Ectodermal cell (in vitro differentiated cells): ENCODE measurements around the gene UBAC1.

Experiments used
- H3K27ac ChIP-seq: 2 replicates; pipeline ENCODE4 v1.7.0; 2013; ENCODE audit warnings: mild to moderate bottlenecking, low read depth, low read length; ENCODE audit not compliant: insufficient read depth, poor library complexity, severe bottlenecking
- H3K27me3 ChIP-seq: 2 replicates; pipeline ENCODE4 v1.7.0; 2013; ENCODE audit warnings: mild to moderate bottlenecking, low read length; ENCODE audit not compliant: insufficient read depth, control insufficient read depth, poor library complexity, severe bottlenecking
- H3K36me3 ChIP-seq: one replicate; pipeline ENCODE4 v1.7.0; 2013; ENCODE audit warnings: low read length; ENCODE audit not compliant: control insufficient read depth, insufficient read depth
- H3K4me1 ChIP-seq: one replicate; pipeline ENCODE4 v1.7.0; 2013; ENCODE audit warnings: low read length; ENCODE audit not compliant: control insufficient read depth, insufficient read depth
- H3K4me3 ChIP-seq: 2 replicates; pipeline ENCODE4 v1.7.0; 2013; ENCODE audit warnings: low read depth, low read length, control low read depth; ENCODE audit not compliant: insufficient read depth
- H3K9me3 ChIP-seq: 2 replicates; pipeline ENCODE4 v1.7.0; 2013; ENCODE audit warnings: mild to moderate bottlenecking, low read length, moderate library complexity; ENCODE audit not compliant: control insufficient read depth
- WGBS, 2 experiments: methylation state at CpG; one replicate each; pipeline ENCODE4 v1.1.7; 2013; ENCODE audit warnings: missing lambda C conversion rate in 2 of 2; 5-methylcytosine and 5-hydroxymethylcytosine counted together

Gene UBAC1

DNA sequence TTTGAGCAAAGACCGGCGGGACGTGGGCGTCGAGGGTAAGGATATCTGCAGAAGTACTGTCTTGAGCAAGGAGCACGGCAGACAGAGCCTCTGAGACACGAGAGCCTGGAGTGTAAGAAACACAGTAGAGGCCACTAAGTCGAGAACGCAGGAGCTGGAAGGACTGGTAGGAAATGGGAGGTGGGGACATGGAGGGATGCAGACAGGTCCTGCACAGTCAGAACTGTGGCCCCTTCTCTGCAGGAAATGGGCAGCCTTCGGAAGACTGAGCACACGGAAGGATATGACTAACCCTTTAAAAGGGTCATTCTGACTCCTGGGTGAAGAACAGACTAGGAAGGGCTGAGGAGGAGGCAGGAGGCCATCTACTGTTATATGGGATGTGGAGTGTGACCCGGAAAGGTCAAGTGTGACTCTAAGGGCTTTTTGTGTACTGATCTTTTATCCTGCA is 52.4 kb downstream of the UBAC1 start:
- Histone ChIP-seq H3K36me3 (peaks cover 28% of the 10 kb centered on the region), H3K4me1 (peaks cover 13% of the 10 kb centered on the region), H3K9me3 (peaks cover 7% of the 10 kb centered on the region), H3K27ac (no peak overlapping the region), H3K4me3 (peak overlapping the region; percentile 71), H3K27me3 (no peaks in the 10 kb centered on the region)
- 94% methylated on average over 12 of the region's 12 CpGs for WGBS, 2 experiments

DNA sequence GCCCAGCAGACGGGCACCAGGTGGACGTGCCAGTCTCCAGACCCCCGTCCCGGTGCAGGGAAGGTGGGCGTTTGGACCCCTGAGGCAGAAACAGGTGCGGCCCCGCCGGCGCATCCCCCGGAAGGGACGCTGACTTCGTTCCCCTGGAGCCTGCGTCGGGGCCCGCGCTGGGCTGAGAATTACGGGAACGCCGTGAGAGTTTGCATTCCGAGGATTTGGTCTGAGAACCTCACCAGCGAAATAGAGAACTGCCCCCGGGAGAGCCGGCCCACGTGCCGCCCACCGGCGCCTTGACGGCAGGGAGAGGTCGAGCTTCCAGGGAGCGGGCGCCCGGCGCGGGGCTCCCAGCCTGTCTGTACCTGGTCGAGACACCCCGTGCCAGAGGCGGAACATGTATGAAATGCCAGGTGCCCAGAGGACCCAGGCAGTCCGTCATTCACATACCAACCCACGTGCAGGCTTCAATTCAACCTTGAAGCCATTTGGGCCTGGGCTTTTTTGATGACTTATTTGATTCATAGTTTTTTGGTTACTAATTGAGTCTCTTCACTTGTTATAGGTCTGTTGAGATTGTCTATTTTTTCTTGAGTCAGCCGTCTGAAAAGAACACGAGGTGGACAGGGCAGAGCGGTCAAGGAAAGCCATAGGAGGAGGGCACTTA is 53.0 kb downstream of the UBAC1 start:
- 34 to 35% methylated on average over 42 of the region's 42 CpGs for WGBS, 2 experiments
- H3K27ac ChIP-seq: no peak overlapping the region
- peaks cover 13% of the 10 kb centered on the region for H3K4me1 ChIP-seq
- peaks cover 22% of the 10 kb centered on the region for H3K36me3 ChIP-seq
- H3K27me3 ChIP-seq: no peaks in the 10 kb centered on the region
- H3K9me3 ChIP-seq: peaks cover 3% of the 10 kb centered on the region
- peak overlapping the region; percentile 71 for H3K4me3 ChIP-seq

DNA sequence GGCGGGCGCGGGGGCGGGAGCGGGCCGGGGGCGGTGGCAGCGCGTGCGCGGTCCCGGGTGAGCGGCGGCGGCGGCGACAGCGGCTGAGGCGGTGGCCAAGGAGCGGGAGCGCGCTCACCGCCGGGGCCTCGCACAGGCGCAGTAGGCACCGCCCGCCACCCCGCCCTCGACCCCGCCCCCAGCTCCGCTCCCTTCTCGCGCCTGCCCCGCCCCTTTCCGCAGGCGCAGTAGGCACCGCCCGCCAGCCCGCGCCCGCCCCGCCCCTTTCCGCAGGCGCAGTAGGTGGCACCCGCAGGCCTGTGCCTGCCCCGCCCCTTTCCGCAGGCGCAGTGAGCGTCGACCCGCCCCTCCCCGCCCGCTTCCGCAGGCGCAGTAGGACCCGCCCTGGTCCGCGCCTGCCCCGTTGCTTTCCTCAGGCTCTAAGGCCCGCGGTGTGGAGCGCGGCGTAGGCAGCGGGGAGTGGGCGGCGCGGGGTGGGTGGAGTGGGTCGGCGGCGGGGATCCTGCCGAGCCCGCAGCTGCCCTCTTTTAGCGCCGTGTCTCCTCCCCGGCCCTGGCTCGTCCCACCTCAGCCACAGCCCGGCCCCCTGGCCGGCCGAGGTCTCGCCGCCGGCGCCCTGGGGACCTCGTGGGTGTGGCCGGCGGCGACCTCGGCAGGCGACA is 53.6 kb downstream of the UBAC1 start, which contains the start of gene CAMSAP1:
TSS of gene CAMSAP1 (minus strand) at position 116 of the 662 bp plus-strand sequence. CDS start 387 bp downstream, outside the sequence.
- Histone ChIP-seq H3K27me3 (no peaks in the 10 kb centered on the region), H3K36me3 (peaks cover 19% of the 10 kb centered on the region), H3K4me3 (peak within 1 kb of the TSS; percentile 90), H3K9me3 (peaks cover 2% of the 10 kb centered on the region), H3K4me1 (peaks cover 13% of the 10 kb centered on the region), H3K27ac (peak within 1 kb of the TSS; percentile 63)
- 0% methylated on average over 91 of the region's 91 CpGs for WGBS, 2 experiments

DNA sequence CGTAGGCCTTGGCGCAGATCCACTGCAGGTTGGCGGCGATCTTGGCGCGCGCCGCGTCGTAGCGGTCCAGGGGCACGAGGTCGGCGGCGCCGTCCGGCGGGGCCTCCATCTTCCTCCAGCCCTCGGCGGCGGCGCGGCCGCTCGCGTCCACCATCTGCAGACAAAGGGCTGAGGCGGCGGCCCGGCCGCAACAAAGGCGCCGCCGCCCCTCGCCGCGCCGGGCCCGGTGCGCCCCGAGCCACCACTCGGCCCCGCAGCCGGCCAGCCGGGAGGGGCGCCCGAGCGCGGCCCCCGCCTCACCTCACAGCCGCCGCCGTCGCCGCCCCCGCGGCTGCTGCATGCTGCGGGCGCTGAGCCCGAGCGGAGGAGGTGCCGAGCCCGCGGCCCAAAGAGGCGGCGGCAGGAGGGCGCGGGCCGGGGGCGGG is 54.2 kb downstream of the UBAC1 start:
- Histone ChIP-seq H3K27me3 (no peaks in the 10 kb centered on the region), H3K36me3 (peaks cover 18% of the 10 kb centered on the region), H3K9me3 (peaks cover 2% of the 10 kb centered on the region), H3K4me3 (peak overlapping the region; percentile 90), H3K27ac (peak overlapping the region; percentile 63), H3K4me1 (peaks cover 13% of the 10 kb centered on the region)
- 0% methylated on average over 69 of the region's 69 CpGs for WGBS, 2 experiments

DNA sequence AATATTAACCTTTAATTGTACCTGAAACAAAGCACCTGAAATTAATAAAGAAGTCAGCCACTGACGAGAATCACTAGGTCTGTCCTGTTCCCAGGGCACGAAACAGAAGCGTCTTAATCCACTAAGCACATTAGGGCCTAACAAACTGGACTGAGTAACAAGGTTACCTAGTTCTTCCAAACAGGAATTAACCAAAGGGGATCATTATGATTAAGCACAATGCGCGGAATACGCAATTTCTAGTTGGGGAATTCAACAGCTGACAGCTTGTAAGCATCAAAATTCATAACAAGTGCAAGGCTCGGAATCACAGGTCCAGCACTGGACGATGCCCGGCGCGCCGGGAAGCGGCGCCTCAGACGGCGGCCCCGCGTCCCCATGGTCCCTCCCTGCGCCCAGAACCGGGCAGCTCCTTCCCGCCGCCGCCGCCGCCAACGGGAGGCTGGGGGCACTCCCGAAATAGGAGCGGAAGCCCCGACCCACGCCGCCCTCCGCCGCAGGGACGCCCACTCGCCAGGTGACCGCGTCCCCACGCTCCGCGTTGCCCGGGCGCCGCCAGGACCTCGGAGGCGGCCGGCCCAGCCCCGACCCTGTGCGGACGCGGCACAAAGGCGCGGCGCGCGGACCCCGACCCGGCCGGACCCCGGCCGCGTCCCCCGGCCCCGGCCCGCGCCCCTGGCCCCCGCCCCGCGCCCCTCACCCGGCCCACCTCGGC is 54.7 kb downstream of the UBAC1 start:
- peak overlapping the region; percentile 63 for H3K27ac ChIP-seq
- peaks cover 13% of the 10 kb centered on the region for H3K4me1 ChIP-seq
- 1% methylated on average over 70 of the region's 70 CpGs for WGBS, 2 experiments
- peak overlapping the region; percentile 90 for H3K4me3 ChIP-seq
- H3K27me3 ChIP-seq: no peaks in the 10 kb centered on the region
- H3K9me3 ChIP-seq: peaks cover 2% of the 10 kb centered on the region
- peaks cover 17% of the 10 kb centered on the region for H3K36me3 ChIP-seq

DNA sequence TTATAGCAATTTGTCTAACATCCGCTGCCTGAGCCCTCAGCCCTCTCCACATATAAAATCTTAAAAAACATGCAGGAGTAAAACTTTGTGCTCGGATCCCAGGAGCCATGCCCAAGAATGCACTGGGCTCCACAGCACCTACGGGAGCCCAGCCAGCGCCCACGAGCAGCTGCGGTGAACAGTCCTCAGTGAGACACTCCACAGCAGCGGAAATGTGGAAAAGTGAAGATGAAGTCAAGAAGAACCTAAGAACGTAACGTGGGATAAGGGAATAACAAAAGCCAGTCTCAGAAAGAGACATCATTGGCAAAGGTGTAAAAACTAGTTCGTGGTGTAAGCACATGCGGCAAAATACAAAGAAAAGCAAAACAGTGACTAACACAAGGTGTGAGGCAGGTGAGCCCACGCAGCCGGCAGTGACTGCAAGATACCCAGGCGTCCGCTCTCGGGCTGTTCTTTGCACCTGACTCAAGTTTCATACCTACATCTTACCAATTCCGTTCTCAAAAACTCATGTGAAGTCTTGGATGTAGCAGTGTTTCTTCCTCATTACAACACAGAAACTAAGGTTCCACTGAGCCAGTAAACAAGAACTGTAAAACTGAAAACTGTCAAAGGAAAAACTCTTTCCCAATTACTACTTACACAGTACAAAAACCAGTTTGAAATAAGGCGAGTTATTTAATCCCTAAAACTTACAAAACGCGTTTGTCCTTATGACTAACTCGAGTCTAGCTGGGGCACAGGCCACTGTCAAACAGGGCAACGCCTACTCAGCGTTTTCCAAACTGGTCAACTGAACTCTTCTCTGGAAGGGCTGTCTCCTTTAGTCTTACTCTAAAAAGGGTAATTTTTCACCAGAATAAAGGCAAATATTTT is 55.6 kb downstream of the UBAC1 start:
- H3K9me3 ChIP-seq: no peaks in the 10 kb centered on the region
- WGBS, 2 experiments: 69 to 70% methylated on average over 23 of the region's 23 CpGs
- peak overlapping the region; percentile 90 for H3K4me3 ChIP-seq
- peaks cover 13% of the 10 kb centered on the region for H3K4me1 ChIP-seq
- H3K27me3 ChIP-seq: no peaks in the 10 kb centered on the region
- no peak overlapping the region for H3K27ac ChIP-seq
- peaks cover 11% of the 10 kb centered on the region for H3K36me3 ChIP-seq

DNA sequence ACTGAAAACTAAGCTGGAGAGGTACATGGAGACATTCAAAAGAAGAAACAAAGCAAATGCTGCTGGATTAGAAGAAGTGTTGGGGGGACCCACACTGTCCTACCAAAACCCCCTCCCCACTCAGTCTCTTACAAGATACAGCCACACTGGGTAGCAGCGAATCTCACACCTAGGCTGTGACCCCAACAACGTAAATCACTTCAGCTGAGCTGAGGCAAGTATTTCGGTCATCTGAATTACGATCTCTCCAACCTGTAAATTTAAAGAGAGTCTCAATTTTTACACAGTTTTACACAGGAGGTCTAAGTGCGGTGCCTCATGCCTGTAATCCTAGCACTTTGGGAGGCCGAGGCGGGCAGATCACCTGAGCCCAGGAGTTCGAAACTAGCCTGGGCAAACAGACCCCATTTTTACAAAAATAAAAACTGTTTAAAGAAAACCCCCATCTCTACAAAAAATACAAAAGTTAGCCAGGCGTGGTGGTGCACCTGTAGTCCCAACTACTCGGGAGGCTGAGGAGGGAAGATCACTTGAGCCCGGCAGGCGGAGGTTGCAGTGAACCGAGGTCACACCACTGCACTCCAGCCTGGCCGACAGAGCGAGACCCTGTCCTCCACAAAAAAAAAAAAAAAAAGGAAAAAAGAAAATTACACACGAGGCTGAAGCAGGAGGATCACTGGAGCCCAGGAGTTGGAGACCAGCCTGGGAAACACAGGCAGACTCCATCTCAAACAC is 57.2 kb downstream of the UBAC1 start:
- WGBS, 2 experiments: 86 to 92% methylated on average over 16 of the region's 16 CpGs
- Histone ChIP-seq H3K4me1 (peaks cover 13% of the 10 kb centered on the region), H3K36me3 (peaks cover 7% of the 10 kb centered on the region), H3K4me3 (no peak overlapping the region), H3K9me3 (no peaks in the 10 kb centered on the region), H3K27ac (no peak overlapping the region), H3K27me3 (no peaks in the 10 kb centered on the region)

DNA sequence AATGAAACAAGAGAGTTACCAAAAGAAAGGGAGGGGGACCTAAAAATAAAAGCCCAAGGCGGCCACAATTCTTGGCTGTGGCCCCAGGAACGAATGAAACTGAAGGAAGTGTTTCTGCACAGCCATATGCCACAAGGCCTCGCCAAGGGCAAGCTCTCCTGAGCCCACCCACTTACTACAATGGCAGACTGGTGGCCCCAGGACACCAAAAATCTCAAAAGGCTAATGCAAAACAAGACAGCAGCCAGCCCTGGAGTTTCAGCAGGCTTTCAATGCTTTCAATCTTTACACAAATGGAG is 57.9 kb downstream of the UBAC1 start:
- H3K36me3 ChIP-seq: peaks cover 7% of the 10 kb centered on the region
- peaks cover 10% of the 10 kb centered on the region for H3K4me1 ChIP-seq
- 50 to 63% methylated on average over 3 of the region's 3 CpGs for WGBS, 2 experiments
- no peak overlapping the region for H3K4me3 ChIP-seq
- no peaks in the 10 kb centered on the region for H3K9me3 ChIP-seq
- H3K27ac ChIP-seq: no peak overlapping the region
- H3K27me3 ChIP-seq: no peaks in the 10 kb centered on the region

DNA sequence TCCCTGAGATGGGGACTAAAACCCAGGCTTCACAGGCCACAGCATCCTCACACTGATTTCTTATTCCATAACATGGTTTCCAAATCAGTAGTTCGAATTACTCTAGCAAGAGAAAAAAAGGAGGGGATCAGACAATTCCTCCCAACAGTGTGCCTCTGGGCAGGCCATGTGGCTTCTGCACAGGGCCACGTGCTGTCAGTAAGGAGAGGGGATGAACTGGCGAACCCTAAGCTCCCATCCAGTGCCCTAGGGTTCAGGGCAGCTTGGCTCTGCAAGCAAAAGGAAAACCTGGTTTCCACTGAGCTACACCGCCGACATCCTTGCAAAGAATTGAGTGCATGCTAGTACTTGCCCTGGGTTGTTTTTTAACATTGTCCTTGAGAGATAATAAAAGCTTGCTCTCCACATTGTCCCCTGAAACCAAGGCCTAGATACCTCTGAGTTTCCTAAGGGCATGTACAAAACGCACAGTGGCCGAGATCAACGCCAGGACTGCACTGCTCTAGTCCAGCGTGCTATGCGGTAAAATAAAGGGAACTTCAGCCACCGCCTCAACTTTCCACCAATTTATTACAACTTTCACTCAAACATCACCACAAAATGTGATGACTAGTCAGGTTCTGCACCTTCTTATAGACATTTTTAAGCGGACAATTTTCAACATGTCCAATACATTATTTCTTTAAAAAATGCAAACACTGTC is 58.4 kb downstream of the UBAC1 start:
- no peaks in the 10 kb centered on the region for H3K27me3 ChIP-seq
- H3K36me3 ChIP-seq: peaks cover 7% of the 10 kb centered on the region
- H3K4me3 ChIP-seq: no peak overlapping the region
- H3K9me3 ChIP-seq: no peaks in the 10 kb centered on the region
- 93 to 95% methylated on average over 12 of the region's 12 CpGs for WGBS, 2 experiments
- no peak overlapping the region for H3K27ac ChIP-seq
- peaks cover 7% of the 10 kb centered on the region for H3K4me1 ChIP-seq
